ENCODE data around the gene BAZ2B.

BAZ2B gene

GRCh38 chr2:159476329-159476728 lies 140.0 kb downstream of the BAZ2B start:
- TF ChIP-seq OSR1 (CRISPR knock-in tag; IDR thresholded peaks at IDR 0.05) (no peak), CREB5 (CRISPR knock-in tag; IDR thresholded peaks at IDR 0.05; ENCODE audit: low read depth) (no peak), ISL1 (CRISPR knock-in tag; IDR thresholded peaks at IDR 0.05) (no peak), ZNF8 (CRISPR knock-in tag; IDR thresholded peaks at IDR 0.05) (no peak)
- ATAC-seq = no peak

DNA sequence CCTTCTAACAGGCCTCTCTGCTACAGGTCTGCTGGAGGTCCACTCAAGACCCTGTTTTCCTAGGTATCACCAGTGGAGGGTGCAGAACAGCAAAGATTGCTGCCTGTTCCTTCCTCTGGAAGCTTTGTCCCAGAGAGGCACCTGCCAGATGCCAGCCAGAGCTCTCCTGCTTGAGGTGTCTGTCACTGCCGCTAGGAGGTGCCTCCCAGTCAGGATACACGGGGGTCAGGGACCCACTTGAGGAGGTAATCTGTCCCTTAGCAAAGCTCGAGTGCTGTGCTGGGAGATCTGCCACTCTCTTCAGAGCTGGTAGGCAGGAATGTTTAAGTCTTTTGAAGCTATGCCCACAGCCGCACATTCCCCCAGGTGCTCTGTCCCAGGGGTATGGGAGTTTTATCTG lies 140.6 kb downstream of the BAZ2B start:
- no peak for TF ChIP-seq PATZ1 (CRISPR knock-in tag; IDR thresholded peaks at IDR 0.05; ENCODE audit: borderline replicate concordance)
- no peak for TF ChIP-seq OSR1 (CRISPR knock-in tag; IDR thresholded peaks at IDR 0.05)
- TF ChIP-seq CREB5 (CRISPR knock-in tag; IDR thresholded peaks at IDR 0.05; ENCODE audit: low read depth) = no peak
- TF ChIP-seq, protein P1, sequence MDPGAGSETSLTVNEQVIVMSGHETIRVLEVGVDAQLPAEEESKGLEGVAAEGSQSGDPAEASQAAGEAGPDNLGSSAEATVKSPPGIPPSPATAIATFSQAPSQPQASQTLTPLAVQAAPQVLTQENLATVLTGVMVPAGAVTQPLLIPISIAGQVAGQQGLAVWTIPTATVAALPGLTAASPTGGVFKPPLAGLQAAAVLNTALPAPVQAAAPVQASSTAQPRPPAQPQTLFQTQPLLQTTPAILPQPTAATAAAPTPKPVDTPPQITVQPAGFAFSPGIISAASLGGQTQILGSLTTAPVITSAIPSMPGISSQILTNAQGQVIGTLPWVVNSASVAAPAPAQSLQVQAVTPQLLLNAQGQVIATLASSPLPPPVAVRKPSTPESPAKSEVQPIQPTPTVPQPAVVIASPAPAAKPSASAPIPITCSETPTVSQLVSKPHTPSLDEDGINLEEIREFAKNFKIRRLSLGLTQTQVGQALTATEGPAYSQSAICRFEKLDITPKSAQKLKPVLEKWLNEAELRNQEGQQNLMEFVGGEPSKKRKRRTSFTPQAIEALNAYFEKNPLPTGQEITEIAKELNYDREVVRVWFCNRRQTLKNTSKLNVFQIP (CRISPR knock-in tag; IDR thresholded peaks at IDR 0.05; ENCODE audit: borderline replicate concordance, low read depth) = no peak
- no peak for TF ChIP-seq ZNF70 (CRISPR knock-in tag; IDR thresholded peaks at IDR 0.05)
- TF ChIP-seq TCF4 (CRISPR knock-in tag; IDR thresholded peaks at IDR 0.05; ENCODE audit: borderline replicate concordance) = no peak
- no peak for TF ChIP-seq ZFP30 (CRISPR knock-in tag; IDR thresholded peaks at IDR 0.05)
- no peak for ATAC-seq

- TF ChIP-seq BACH2 (CRISPR knock-in tag; IDR thresholded peaks at IDR 0.05; ENCODE audit: borderline replicate concordance) (no peak), PATZ1 (CRISPR knock-in tag; IDR thresholded peaks at IDR 0.05; ENCODE audit: borderline replicate concordance) (no peak), ZNF70 (CRISPR knock-in tag; IDR thresholded peaks at IDR 0.05) (no peak)
- ATAC-seq = no peak
Observed at GRCh38 chr2:159471340-159471739, 145.0 kb downstream of the BAZ2B start.

DNA sequence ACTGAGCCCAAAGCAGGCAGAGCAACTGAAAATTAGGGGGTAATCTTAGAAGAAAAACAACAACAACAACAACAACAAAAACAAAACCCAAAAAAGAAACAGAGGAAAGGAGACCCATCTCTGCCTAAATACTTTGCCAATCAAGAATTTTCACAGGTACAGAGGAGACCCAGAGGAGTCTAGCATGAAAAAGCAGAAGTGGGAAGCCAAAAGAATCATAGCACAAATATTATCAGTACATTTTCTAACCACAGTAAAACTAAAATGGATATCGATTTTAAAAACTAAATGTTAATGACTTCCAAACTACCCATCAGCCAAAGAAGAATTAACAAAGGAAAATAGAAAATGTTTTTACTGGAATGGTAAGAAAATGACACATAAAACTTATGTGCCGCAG lies 148.1 kb downstream of the BAZ2B start:
- ATAC-seq = no peak
- TF ChIP-seq ARNTL (CRISPR knock-in tag; IDR thresholded peaks at IDR 0.05; ENCODE audit: borderline replicate concordance, low read depth) = no peak
- TF ChIP-seq, protein P1 (CRISPR knock-in tag; IDR thresholded peaks at IDR 0.05; ENCODE audit: borderline replicate concordance, low read depth) = no peak
- no peak for TF ChIP-seq ZNF565 (CRISPR knock-in tag; conservative IDR thresholded peaks at IDR 0.05; ENCODE audit: low read depth)
- no peak for TF ChIP-seq PPARA (CRISPR knock-in tag; IDR thresholded peaks at IDR 0.05; ENCODE audit: borderline replicate concordance)
- TF ChIP-seq ISL1 (CRISPR knock-in tag; IDR thresholded peaks at IDR 0.05) = no peak
- TF ChIP-seq, protein P2, sequence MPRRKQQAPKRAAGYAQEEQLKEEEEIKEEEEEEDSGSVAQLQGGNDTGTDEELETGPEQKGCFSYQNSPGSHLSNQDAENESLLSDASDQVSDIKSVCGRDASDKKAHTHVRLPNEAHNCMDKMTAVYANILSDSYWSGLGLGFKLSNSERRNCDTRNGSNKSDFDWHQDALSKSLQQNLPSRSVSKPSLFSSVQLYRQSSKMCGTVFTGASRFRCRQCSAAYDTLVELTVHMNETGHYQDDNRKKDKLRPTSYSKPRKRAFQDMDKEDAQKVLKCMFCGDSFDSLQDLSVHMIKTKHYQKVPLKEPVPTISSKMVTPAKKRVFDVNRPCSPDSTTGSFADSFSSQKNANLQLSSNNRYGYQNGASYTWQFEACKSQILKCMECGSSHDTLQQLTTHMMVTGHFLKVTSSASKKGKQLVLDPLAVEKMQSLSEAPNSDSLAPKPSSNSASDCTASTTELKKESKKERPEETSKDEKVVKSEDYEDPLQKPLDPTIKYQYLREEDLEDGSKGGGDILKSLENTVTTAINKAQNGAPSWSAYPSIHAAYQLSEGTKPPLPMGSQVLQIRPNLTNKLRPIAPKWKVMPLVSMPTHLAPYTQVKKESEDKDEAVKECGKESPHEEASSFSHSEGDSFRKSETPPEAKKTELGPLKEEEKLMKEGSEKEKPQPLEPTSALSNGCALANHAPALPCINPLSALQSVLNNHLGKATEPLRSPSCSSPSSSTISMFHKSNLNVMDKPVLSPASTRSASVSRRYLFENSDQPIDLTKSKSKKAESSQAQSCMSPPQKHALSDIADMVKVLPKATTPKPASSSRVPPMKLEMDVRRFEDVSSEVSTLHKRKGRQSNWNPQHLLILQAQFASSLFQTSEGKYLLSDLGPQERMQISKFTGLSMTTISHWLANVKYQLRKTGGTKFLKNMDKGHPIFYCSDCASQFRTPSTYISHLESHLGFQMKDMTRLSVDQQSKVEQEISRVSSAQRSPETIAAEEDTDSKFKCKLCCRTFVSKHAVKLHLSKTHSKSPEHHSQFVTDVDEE (CRISPR knock-in tag; IDR thresholded peaks at IDR 0.05) = no peak
- TF ChIP-seq PATZ1 (CRISPR knock-in tag; IDR thresholded peaks at IDR 0.05; ENCODE audit: borderline replicate concordance) = no peak
- no peak for TF ChIP-seq ZNF8 (CRISPR knock-in tag; IDR thresholded peaks at IDR 0.05)
- TF ChIP-seq TCF4 (CRISPR knock-in tag; IDR thresholded peaks at IDR 0.05; ENCODE audit: borderline replicate concordance) = no peak
- TF ChIP-seq ZNF70 (CRISPR knock-in tag; IDR thresholded peaks at IDR 0.05) = no peak
- TF ChIP-seq, protein P3, sequence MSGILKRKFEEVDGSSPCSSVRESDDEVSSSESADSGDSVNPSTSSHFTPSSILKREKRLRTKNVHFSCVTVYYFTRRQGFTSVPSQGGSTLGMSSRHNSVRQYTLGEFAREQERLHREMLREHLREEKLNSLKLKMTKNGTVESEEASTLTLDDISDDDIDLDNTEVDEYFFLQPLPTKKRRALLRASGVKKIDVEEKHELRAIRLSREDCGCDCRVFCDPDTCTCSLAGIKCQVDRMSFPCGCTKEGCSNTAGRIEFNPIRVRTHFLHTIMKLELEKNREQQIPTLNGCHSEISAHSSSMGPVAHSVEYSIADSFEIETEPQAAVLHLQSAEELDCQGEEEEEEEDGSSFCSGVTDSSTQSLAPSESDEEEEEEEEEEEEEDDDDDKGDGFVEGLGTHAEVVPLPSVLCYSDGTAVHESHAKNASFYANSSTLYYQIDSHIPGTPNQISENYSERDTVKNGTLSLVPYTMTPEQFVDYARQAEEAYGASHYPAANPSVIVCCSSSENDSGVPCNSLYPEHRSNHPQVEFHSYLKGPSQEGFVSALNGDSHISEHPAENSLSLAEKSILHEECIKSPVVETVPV (CRISPR knock-in tag; IDR thresholded peaks at IDR 0.05) = no peak
- TF ChIP-seq GLIS3 (CRISPR knock-in tag; IDR thresholded peaks at IDR 0.05) = no peak
- TF ChIP-seq ZFP3 (CRISPR knock-in tag; IDR thresholded peaks at IDR 0.05) = no peak
- TF ChIP-seq CSDC2 (CRISPR knock-in tag; IDR thresholded peaks at IDR 0.05) = no peak

All from SK-N-SH treated with all-trans-retinoic acid at 6 μM for 48 hours (cell line).